Activated CD4-positive, alpha-beta T cell treated with anti-CD3 and anti-CD28 coated beads, Interleukin-2, Interleukin-4, amounts not matched to agents 100 ng/mL and 50 ng/mL, durations not matched to agents 16 hours and 8 hours (primary cell): Measurements from ENCODE around the gene OSM.
A peak's percentile ranks its signal among the peaks of the same experiment; 100 is the strongest.

Experiments used
- DNase-seq: peaks from one replicate; pipeline ENCODE4 v3.0.0-alpha.2; 2020; ENCODE audit warnings: low spot score

Gene OSM

GRCh38 chr22:30266445-30267381 lies at the start of gene OSM:
OSM (minus strand) TSS chr22:30266851; CDS start chr22:30266799, 52 bp downstream.
- peak; percentile 94 for DNase-seq

GRCh38 chr22:30315962-30316576 lies 49.4 kb upstream of the OSM start:
- no peak for DNase-seq

DNA sequence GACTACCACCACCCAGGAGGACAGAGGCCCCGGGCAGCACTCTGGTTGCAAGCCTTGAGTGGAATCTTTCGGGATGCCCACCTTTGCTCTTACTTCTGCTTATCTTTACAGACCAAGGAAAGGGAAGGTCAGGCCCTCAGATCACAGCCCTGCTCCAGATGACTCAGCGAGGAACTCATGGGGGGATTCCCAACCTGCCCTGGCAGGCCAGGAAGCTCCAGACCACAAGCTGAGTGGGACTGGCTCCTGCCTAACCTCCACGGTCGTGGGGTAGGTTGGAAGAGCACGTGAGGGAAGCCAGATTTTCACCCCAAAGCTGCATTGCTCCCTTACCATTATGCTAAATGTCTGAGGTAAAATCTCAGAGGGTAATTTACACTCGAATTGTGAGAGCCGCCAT lies 48.3 kb upstream of the OSM start:
- DNase-seq, result peak; percentile 64

- no peak for DNase-seq
Observed at GRCh38 chr22:30313527-30314363, 47.1 kb upstream of the OSM start.

DNA sequence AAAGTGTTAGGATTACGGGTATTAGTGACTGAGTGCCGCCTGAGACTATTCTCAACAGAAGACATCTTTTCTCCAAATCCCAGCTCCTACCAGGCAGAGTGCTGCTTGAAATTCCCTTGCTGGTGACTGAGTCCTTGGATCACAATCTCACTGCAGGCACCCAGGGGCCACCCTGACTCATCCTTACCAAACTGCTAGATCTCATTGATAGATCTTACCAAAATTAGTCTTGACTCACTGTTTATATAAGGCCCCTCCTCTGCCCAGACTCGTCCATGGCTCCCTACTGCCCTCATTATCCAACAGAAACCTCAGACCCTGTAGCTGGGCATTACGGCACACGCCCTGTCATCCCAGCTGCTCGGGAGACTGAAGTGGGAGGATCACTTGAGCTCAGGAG lies 45.4 kb upstream of the OSM start:
- no peak for DNase-seq

- DNase-seq, result no peak
Observed at GRCh38 chr22:30310881-30311771, 44.5 kb upstream of the OSM start.

GRCh38 chr22:30309951-30310741 lies 43.5 kb upstream of the OSM start:
- no peak for DNase-seq

GRCh38 chr22:30308518-30309230 lies 42.0 kb upstream of the OSM start:
- no peak for DNase-seq

GRCh38 chr22:30308093-30308492 lies 41.4 kb upstream of the OSM start:
- DNase-seq, result no peak

DNA sequence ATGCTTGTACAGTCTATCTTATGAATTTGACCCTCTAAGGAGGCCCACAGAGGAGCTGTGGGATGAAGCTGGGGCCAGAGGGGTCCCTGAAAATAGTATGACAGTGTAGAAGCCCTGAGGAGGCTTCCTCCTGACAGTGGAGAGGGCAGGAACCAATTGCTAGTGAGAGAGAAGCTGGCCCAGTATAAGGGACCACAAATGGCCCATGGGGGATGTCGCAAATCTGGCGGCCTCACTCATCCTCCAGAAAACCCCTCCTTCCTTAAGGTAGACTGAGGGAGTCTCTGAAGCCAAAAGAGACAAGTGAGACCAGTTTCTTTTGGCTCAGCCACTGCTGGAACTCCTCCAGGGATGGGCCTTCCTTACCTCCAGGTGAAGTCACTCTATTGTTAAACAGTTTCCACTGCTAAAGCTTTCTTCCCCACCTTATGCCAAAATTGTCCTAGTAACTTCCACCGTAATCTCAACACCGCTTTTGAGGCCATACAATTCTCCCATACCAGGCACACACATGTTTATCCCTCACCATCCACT lies 40.5 kb upstream of the OSM start:
- DNase-seq, result no peak

DNA sequence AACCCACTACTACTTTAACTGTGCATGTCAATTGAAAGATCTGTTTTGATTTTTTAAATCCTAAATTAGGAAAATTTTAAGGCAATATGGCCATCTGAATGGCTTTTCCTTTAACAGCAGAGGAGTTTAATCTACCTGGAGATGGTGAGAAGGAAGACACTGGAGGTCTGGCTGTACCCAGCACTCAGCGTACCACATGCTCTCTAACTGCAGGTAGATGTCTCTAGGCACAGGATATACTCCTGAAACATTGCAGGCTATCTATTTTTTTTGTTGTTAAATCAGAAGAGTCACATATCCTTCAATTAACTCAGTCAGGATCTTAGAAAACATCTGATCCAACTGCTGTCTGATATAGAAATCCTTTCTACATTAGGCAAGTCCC lies 40.0 kb upstream of the OSM start:
- no peak for DNase-seq

DNA sequence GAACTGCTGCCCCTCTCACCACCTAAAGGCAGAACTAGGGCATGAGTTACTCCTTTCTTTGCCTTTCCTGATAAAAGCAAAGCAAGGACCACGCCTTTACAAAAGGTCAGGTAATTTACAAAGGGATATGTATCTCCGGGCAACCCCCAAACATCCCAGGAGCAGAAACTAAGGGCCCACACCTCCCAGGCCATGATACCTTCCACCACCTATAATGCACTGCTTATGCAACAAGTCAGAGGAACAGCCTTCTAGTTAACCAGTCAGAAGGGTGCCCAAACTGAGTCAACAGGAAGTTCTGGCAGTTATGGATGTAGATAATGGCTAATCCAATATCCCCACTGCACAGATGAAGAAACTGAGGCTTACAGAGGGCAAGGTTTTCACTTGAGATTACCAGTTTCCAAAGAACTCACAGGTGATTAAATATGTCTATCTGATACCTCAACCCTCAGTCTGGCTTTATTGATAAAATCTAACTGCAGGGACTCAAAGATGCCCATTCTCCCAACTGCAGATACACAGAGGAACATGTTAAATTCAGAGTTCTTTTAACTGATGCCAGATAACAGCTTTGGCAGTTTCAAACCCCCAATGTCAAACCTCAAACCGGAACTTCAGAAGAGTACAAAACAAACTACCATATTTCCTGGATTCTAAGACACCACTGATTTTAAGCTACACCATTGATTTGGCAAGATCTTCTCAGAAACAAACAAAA lies 39.4 kb upstream of the OSM start:
- DNase-seq, result peak; percentile 81

DNA sequence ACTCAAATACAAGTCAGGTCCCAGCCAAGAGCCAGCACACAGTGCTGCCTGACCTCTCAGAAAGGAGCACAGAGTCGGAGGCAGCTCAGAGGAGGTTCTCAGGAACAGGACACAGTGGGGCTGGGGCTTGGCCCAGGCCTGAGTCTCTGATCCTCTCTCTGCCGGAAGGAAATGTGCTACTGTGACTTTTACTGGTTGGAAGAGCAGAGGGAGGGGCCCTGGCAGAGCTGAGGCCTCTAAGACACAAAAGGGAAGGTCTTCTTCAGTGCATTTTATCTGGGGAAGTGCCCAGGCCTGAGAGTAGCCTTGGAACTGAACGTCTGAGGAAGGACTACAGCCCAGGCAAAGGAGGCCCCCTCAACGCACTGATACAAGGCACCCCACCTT lies 38.9 kb upstream of the OSM start:
- DNase-seq, result peak; percentile 84

- no peak for DNase-seq
Observed at GRCh38 chr22:30304495-30305244, 38.0 kb upstream of the OSM start.

DNA sequence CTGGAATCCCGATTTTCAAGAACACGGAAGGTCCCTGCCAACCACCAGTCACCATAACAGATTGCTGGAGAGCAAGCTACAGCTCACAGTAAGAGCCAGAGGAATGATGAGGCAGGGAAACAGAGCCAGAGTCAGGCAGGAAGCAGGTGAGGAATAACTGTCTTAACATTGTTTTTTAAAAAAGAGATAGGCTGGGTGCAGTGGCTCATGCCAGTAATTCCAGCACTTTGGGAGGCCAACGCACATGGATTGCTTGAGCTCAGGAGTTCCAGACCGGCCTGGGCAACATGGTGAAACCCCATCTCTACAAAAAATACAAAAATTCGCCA lies 36.1 kb upstream of the OSM start:
- DNase-seq, result no peak

- no peak for DNase-seq
Observed at GRCh38 chr22:30301995-30302809, 35.6 kb upstream of the OSM start.

DNA sequence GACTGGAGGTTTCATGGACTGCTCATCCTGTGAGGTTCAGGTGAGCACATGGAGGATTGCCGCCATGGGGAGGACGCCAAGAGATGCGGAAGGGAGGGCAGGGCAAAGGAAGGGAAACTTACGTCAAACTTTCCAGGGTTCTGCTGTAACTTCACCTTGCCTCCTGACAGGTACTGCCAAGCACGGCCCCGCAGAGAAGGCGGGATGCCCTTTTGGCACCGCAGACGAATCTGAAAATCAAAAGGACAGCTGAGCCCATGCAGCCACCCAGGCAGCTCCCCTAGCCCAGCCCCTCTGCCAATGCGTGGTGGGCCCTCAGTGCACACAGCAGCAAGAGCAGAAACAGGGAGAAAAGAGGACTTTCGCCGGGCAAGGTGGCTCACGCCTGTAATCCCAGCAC lies 32.7 kb upstream of the OSM start:
- no peak for DNase-seq
